Upper lobe of left lung (tissue), 6 donors: Measurements from ENCODE around the gene LCP1. TPM values are rescaled to one million over a fixed set of nuclear protein-coding genes. Genes with fewer than 3 reads are reported as not detected.
A peak's percentile ranks its signal among the peaks of the same experiment; 100 is the strongest.

Source experiments
- ATAC-seq, 2 donors: fragments of 200-7000 bp; cut with Tn5 transposase; one replicate each; pipeline ENCODE4 v1.9.1; 2022; ENCODE audit warnings: mild to moderate bottlenecking in 2 of 2, moderate library complexity in 2 of 2; ENCODE audit not compliant: low FRiP score in 2 of 2
- DNase-seq, 2 donors: peaks; one replicate each; pipeline ENCODE4 v3.0.0-alpha.2; 2019 to 2020
- H3K27ac ChIP-seq, 4 donors: fragments of 200-600 bp; sonication (generic); one replicate each; pipeline ENCODE4 v1.5.1; 2016 to 2019
- H3K27me3 ChIP-seq, 4 donors: fragments of 200-600 bp; sonication (generic); one replicate each; pipeline ENCODE4 v1.5.1; 2017 to 2019
- H3K36me3 ChIP-seq, 4 donors: fragments of 200-600 bp; sonication (generic); one replicate each; pipeline ENCODE4 v1.5.1; 2016 to 2019
- H3K4me1 ChIP-seq, 4 donors: fragments of 200-600 bp; sonication (generic); one replicate each; pipeline ENCODE4 v1.5.1; 2018 to 2019
- H3K4me3 ChIP-seq, 4 donors: fragments of 200-600 bp; sonication (generic); one replicate each; pipeline ENCODE4 v1.5.1; 2017 to 2019; ENCODE audit warnings: mild to moderate bottlenecking in 2 of 4, moderate library complexity in 1 of 4
- H3K9me3 ChIP-seq, 4 donors: fragments of 200-600 bp; sonication (generic); one replicate each; pipeline ENCODE4 v1.5.1; 2018 to 2019
- CTCF ChIP-seq, 6 experiments: fragments of 450-650 bp in 4 of 6; fragments of 200-600 bp in 2 of 6; sonication (generic) in 2 of 6; IDR thresholded peaks; one replicate each; pipeline ENCODE4 v1.5.1; 2016 to 2019; ENCODE audit warnings: antibody characterized with exemption in 6 of 6
- EP300 ChIP-seq, 4 donors: sonication (generic); formaldehyde crosslinking; IDR thresholded peaks; one replicate each; pipeline ENCODE4 v1.5.1; 2017; ENCODE audit warnings: antibody characterized with exemption in 4 of 4, control low read depth in 2 of 4
- POLR2A ChIP-seq, 4 donors: fragments of 450-650 bp; IDR thresholded peaks; one replicate each; pipeline ENCODE4 v1.5.1; 2016 to 2017; ENCODE audit warnings: antibody characterized with exemption in 4 of 4, mild to moderate bottlenecking in 2 of 4
- POLR2AphosphoS5 ChIP-seq, 2 donors: sonication (generic); formaldehyde crosslinking; IDR thresholded peaks; one replicate each; pipeline ENCODE4 v1.5.1; 2017; ENCODE audit warnings: antibody characterized with exemption in 2 of 2
- WGBS, 2 donors: methylation state at CpG; one replicate each; pipeline ENCODE4 v1.1.5; 2017 to 2018; 5-methylcytosine and 5-hydroxymethylcytosine counted together
- total RNA-seq, 6 donors: library from RNA; depleted of rRNA in 4 of 6; stranded (reverse); fragments of >200 nt in 4 of 6; gene quantifications; one replicate each; pipeline versions ENCODE4 v1.1.0 to v1.2.1, GENCODE V29; 2016 to 2021
- donor health status: DM: no; HTN: no; CAD: no; lungs with moderate emphysema.
- donor health status: DM: no; HTN: yes; CAD: no; lungs with severe emphysema.

LCP1 gene
- total RNA-seq, 6 donors from 2014 or later = 72.3 to 331 (median 129) TPM

- 48 to 53% methylated on average over 6 of the region's 6 CpGs for WGBS, 2 donors
- peak in 1 of 2 donors; percentile 81 for DNase-seq
- Histone ChIP-seq H3K36me3 (no peaks in the 10 kb centered on the region), H3K4me1 (peaks cover 0 to 14% (median 7%) of the 10 kb centered on the region in 4 donors), H3K27me3 (no peaks in the 10 kb centered on the region), H3K9me3 (no peaks in the 10 kb centered on the region), H3K4me3 (no peak overlapping the region), H3K27ac (peak overlapping the region in 2 of 4 donors; percentile 20 to 25)
- TF ChIP-seq POLR2A (IDR thresholded peaks at IDR 0.05) (no peak), EP300 (IDR thresholded peaks at IDR 0.05) (peak in 1 of 4 donors; percentile 53), CTCF (IDR thresholded peaks at IDR 0.05) (no peak), POLR2AphosphoS5 (IDR thresholded peaks at IDR 0.05) (no peak)
- ATAC-seq = peak; percentile 47 to 77
These were observed 61.9 kb downstream of the LCP1 start for GRCh38 chr13:46119883-46120614.

- no peak for TF ChIP-seq POLR2A (IDR thresholded peaks at IDR 0.05)
- no peak for TF ChIP-seq POLR2AphosphoS5 (IDR thresholded peaks at IDR 0.05)
- no peak for TF ChIP-seq CTCF (IDR thresholded peaks at IDR 0.05)
- TF ChIP-seq EP300 (IDR thresholded peaks at IDR 0.05) = no peak
- DNase-seq = no peak
- Histone ChIP-seq H3K27me3 (no peaks in the 10 kb centered on the region), H3K9me3 (no peaks in the 10 kb centered on the region), H3K4me1 (peaks cover 0 to 11% (median 6%) of the 10 kb centered on the region in 4 donors), H3K4me3 (no peak overlapping the region), H3K27ac (no peak overlapping the region), H3K36me3 (no peaks in the 10 kb centered on the region)
- no peak for ATAC-seq
- WGBS, 2 donors = 64 to 74% methylated on average over 4 of the region's 4 CpGs
These were observed 65.1 kb downstream of the LCP1 start for GRCh38 chr13:46116653-46117502.

GRCh38 chr13:46114613-46115012 is 67.4 kb downstream of the LCP1 start:
- WGBS, 2 donors = 75 to 83% methylated on average over 9 of the region's 9 CpGs
- no peaks in the 10 kb centered on the region for H3K4me1 ChIP-seq
- no peaks in the 10 kb centered on the region for H3K36me3 ChIP-seq
- H3K27me3 ChIP-seq = no peaks in the 10 kb centered on the region
- TF ChIP-seq POLR2A (IDR thresholded peaks at IDR 0.05) = no peak
- TF ChIP-seq EP300 (IDR thresholded peaks at IDR 0.05) = no peak
- TF ChIP-seq CTCF (IDR thresholded peaks at IDR 0.05) = no peak
- TF ChIP-seq POLR2AphosphoS5 (IDR thresholded peaks at IDR 0.05) = no peak
- no peaks in the 10 kb centered on the region for H3K9me3 ChIP-seq
- H3K27ac ChIP-seq = no peak overlapping the region
- H3K4me3 ChIP-seq = no peak overlapping the region
- ATAC-seq (no peak), DNase-seq (no peak)

- WGBS, 2 donors = 58 to 92% methylated on average over 2 of the region's 2 CpGs
- Histone ChIP-seq H3K27me3 (no peaks in the 10 kb centered on the region), H3K4me3 (no peak overlapping the region), H3K4me1 (no peaks in the 10 kb centered on the region), H3K36me3 (no peaks in the 10 kb centered on the region), H3K9me3 (no peaks in the 10 kb centered on the region), H3K27ac (no peak overlapping the region)
- ATAC-seq (peak in 1 of 2 donors; percentile 34), DNase-seq (no peak)
- TF ChIP-seq CTCF (IDR thresholded peaks at IDR 0.05) = no peak
- no peak for TF ChIP-seq POLR2A (IDR thresholded peaks at IDR 0.05)
- no peak for TF ChIP-seq POLR2AphosphoS5 (IDR thresholded peaks at IDR 0.05)
- no peak for TF ChIP-seq EP300 (IDR thresholded peaks at IDR 0.05)
These were observed 68.4 kb downstream of the LCP1 start for GRCh38 chr13:46113596-46113995.
